Fibroblast of lung (primary cell): ENCODE results near the gene UBE2QL1.

Experiments
- EZH2 ChIP-seq: IDR thresholded peaks from 2 replicates; pipeline ENCODE4 v1.5.1; 2012; ENCODE audit warnings: low read length, control low read depth, mild to moderate bottlenecking; ENCODE audit errors: missing control alignments
- TF ChIP-seq, protein P1 (sequence below), 2 donors: IDR thresholded peaks in 1 of 2; conservative IDR thresholded peaks in 1 of 2; 1 replicate in 1 of 2; 2 replicates in 1 of 2; pipeline ENCODE4 v1.5.1; 2011 to 2012; ENCODE audit warnings: low read length in 2 of 2, control low read depth in 1 of 2, inconsistent platforms in 1 of 2, low read depth in 1 of 2, mild to moderate bottlenecking in 1 of 2

DNA sequence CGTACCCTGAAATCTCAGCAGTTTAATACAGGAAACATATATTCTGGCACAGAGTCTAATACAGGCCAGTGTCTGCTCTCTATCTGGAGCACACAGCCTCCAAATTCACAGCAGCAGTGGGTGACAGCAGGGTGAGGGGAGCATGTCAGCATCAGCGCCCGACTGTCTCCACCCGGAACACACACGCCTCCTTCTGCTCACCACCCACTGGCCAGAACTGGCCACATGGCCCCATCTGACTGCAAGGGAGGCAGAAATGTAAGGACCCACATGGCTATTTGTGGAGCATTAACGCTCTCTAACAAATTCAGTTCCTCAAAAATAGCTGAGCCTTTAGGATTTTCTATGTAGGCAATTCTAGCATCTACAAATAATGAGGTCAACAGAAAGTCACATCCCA lies 24.6 kb downstream of the UBE2QL1 start:
- TF ChIP-seq, protein P1, sequence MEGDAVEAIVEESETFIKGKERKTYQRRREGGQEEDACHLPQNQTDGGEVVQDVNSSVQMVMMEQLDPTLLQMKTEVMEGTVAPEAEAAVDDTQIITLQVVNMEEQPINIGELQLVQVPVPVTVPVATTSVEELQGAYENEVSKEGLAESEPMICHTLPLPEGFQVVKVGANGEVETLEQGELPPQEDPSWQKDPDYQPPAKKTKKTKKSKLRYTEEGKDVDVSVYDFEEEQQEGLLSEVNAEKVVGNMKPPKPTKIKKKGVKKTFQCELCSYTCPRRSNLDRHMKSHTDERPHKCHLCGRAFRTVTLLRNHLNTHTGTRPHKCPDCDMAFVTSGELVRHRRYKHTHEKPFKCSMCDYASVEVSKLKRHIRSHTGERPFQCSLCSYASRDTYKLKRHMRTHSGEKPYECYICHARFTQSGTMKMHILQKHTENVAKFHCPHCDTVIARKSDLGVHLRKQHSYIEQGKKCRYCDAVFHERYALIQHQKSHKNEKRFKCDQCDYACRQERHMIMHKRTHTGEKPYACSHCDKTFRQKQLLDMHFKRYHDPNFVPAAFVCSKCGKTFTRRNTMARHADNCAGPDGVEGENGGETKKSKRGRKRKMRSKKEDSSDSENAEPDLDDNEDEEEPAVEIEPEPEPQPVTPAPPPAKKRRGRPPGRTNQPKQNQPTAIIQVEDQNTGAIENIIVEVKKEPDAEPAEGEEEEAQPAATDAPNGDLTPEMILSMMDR (conservative IDR thresholded peaks at IDR 0.05 in 1 of 2, IDR thresholded peaks at IDR 0.05 in 1 of 2; ENCODE audit: low read depth in 1 of 2, low read length in 2 of 2) = no peak
- no peak for TF ChIP-seq EZH2
